ENCODE data around the gene TMBIM6.

- TF ChIP-seq CTCF (IDR thresholded peaks at IDR 0.05; ENCODE audit: low read length) (peak; percentile 95), EZH2phosphoT487 (IDR thresholded peaks at IDR 0.05; ENCODE audit: low read length) (no peak)
Measured at GRCh38 chr12:49777800-49778748, 36.7 kb downstream of the TMBIM6 start.
